Upper lobe of left lung (tissue), 4 donors: Measurements from ENCODE around the gene RASSF3.

ENCODE experiments used
- CTCF ChIP-seq, 6 experiments: fragments of 450-650 bp in 4 of 6; fragments of 200-600 bp in 2 of 6; sonication (generic) in 2 of 6; IDR thresholded peaks; one replicate each; pipeline ENCODE4 v1.5.1; 2016 to 2019; ENCODE audit warnings: antibody characterized with exemption in 6 of 6
- EP300 ChIP-seq, 4 donors: sonication (generic); formaldehyde crosslinking; IDR thresholded peaks; one replicate each; pipeline ENCODE4 v1.5.1; 2017; ENCODE audit warnings: antibody characterized with exemption in 4 of 4, control low read depth in 2 of 4
- POLR2A ChIP-seq, 4 donors: fragments of 450-650 bp; IDR thresholded peaks; one replicate each; pipeline ENCODE4 v1.5.1; 2016 to 2017; ENCODE audit warnings: antibody characterized with exemption in 4 of 4, mild to moderate bottlenecking in 2 of 4

DNA sequence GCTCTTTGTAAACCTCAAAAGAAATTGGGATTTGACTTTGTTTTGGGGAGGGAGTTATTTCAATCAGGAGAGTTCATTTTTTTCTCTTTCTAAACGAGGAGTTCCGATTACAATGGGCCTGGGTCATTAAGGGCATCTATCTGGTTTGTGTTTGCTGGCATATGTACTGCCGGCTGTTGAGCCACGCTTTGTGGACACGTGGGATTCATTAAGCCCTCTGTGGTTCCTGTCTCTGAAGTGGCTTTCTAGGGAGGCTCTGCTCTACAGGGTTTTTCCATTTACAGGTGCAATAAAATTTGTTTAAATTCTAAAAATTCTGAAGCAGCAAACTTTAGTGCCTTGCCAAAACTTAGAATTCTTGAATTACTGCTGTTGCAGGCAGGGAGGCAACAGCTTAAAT is 91.0 kb downstream of the RASSF3 start:
- no peak for TF ChIP-seq CTCF (IDR thresholded peaks at IDR 0.05)
- no peak for TF ChIP-seq POLR2A (IDR thresholded peaks at IDR 0.05)
- TF ChIP-seq EP300 (IDR thresholded peaks at IDR 0.05): no peak
